HG03442 (cell line): Measurements from ENCODE around the gene KCNK16.

Source experiments
- ATAC-seq: cut with Tn5 transposase; IDR thresholded peaks from one replicate; pipeline ENCODE4 v1.9.1; 2021; ENCODE audit warnings: mild to moderate bottlenecking, moderate library complexity; ENCODE audit not compliant: unreplicated experiment

The KCNK16 gene

GRCh38 chr6:39281312-39281980, 41.1 kb downstream of the KCNK16 start:
- ATAC-seq: no peak

GRCh38 chr6:39280247-39280731, 42.2 kb downstream of the KCNK16 start:
- ATAC-seq: no peak

DNA sequence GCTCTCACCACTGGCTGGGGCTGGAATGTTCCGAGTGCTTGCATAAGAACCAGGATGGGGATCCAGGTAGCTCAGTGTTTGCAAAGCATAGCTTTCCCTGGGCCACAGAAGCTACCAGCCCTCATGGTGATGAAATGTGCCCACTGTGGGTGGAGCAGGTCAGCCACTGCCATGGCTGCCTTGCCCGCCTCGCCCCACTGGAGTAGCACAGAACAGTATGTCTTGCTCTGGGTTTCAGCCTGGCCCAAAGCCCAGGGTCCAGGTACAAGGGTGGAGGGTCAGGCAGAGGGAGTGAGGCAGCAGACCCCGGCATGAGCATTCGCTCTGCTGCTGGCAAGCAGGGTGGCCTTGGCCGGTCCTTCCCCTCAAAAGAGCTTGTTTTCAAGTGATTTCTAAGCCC, 43.0 kb downstream of the KCNK16 start:
- no peak for ATAC-seq

GRCh38 chr6:39276379-39276995, 46.0 kb downstream of the KCNK16 start:
- no peak for ATAC-seq

DNA sequence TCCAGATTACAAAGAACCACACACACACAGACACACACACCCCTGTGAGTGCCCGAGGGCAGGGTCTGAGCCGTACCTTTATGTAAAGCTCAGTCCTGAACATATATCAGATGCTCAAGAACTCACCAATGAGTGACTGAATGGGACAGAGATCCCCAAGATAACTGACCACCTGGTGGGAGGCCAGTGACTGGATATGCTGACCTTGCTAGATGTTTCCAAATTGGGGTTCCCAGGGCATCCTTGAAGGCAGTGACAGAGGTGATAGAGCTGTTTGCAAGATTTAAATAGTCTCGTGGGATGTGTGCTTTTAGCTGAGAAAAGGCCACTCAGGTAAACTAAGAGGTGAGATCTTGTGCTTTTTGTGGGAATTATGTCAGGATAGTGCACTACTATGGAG, 47.6 kb downstream of the KCNK16 start:
- ATAC-seq: no peak

GRCh38 chr6:39274471-39274870, 48.0 kb downstream of the KCNK16 start:
- no peak for ATAC-seq

- no peak for ATAC-seq
These were observed 49.1 kb downstream of the KCNK16 start for GRCh38 chr6:39273406-39273821.

- no peak for ATAC-seq
These were observed 52.5 kb downstream of the KCNK16 start for GRCh38 chr6:39269961-39270360.

- no peak for ATAC-seq
These were observed 53.8 kb downstream of the KCNK16 start for GRCh38 chr6:39268721-39269120.

GRCh38 chr6:39268171-39268570, 54.3 kb downstream of the KCNK16 start:
- ATAC-seq: no peak

GRCh38 chr6:39266782-39267355, 55.6 kb downstream of the KCNK16 start:
- ATAC-seq: no peak

GRCh38 chr6:39266375-39266774, 56.1 kb downstream of the KCNK16 start:
- no peak for ATAC-seq
